KMS-11 (cell line): ENCODE measurements around the gene ZNF639.

Experiments
- H2AFZ ChIP-seq: fragments of 200-600 bp; sonication (generic); 2 replicates; pipeline ENCODE4 v1.6.1; 2016; ENCODE audit warnings: antibody characterized with exemption, mixed run types, low read depth
- H3K27ac ChIP-seq: fragments of 200-600 bp; sonication (generic); 2 replicates; pipeline ENCODE4 v1.6.1; 2016; ENCODE audit warnings: mild to moderate bottlenecking, mixed run types
- H3K27me3 ChIP-seq: fragments of 200-600 bp; sonication (generic); 2 replicates; pipeline ENCODE4 v1.6.1; 2017; ENCODE audit warnings: mild to moderate bottlenecking, low read depth, mixed run types, moderate library complexity; ENCODE audit not compliant: insufficient read depth
- H3K36me3 ChIP-seq: fragments of 200-600 bp; sonication (generic); 2 replicates; pipeline ENCODE4 v1.6.1; 2017; ENCODE audit warnings: mild to moderate bottlenecking, mixed run types; ENCODE audit not compliant: insufficient read depth
- H3K4me1 ChIP-seq: fragments of 200-600 bp; sonication (generic); 2 replicates; pipeline ENCODE4 v1.6.1; 2016; ENCODE audit warnings: mild to moderate bottlenecking, low read depth, mixed run types; ENCODE audit not compliant: poor library complexity, severe bottlenecking
- H3K4me2 ChIP-seq: fragments of 200-600 bp; sonication (generic); 2 replicates; pipeline ENCODE4 v1.7.0; 2016; ENCODE audit warnings: mild to moderate bottlenecking, mixed run types
- H3K4me3 ChIP-seq: fragments of 200-600 bp; sonication (generic); IDR thresholded peaks from 2 replicates; pipeline ENCODE4 v1.6.1; 2017; ENCODE audit warnings: low read depth, low read length, mixed read lengths; ENCODE audit not compliant: insufficient read depth
- H3K79me2 ChIP-seq: fragments of 200-600 bp; sonication (generic); 2 replicates; pipeline ENCODE4 v1.6.1; 2016; ENCODE audit warnings: low read depth, mixed run types; ENCODE audit not compliant: insufficient read depth
- H3K9ac ChIP-seq: fragments of 200-600 bp; sonication (generic); 2 replicates; pipeline ENCODE4 v1.6.1; 2016; ENCODE audit warnings: mild to moderate bottlenecking, mixed run types
- H4K20me1 ChIP-seq: fragments of 200-600 bp; sonication (generic); 2 replicates; pipeline ENCODE4 v1.6.1; 2016; ENCODE audit warnings: mild to moderate bottlenecking, mixed run types; ENCODE audit not compliant: insufficient read depth
- TF ChIP-seq, protein P1 (sequence below): fragments of 200-600 bp; sonication (generic); conservative IDR thresholded peaks from 2 replicates; pipeline ENCODE4 v1.6.1; 2017; ENCODE audit warnings: low read depth, mild to moderate bottlenecking, antibody characterized with exemption, low read length, moderate library complexity, mixed read lengths

ZNF639 gene

DNA sequence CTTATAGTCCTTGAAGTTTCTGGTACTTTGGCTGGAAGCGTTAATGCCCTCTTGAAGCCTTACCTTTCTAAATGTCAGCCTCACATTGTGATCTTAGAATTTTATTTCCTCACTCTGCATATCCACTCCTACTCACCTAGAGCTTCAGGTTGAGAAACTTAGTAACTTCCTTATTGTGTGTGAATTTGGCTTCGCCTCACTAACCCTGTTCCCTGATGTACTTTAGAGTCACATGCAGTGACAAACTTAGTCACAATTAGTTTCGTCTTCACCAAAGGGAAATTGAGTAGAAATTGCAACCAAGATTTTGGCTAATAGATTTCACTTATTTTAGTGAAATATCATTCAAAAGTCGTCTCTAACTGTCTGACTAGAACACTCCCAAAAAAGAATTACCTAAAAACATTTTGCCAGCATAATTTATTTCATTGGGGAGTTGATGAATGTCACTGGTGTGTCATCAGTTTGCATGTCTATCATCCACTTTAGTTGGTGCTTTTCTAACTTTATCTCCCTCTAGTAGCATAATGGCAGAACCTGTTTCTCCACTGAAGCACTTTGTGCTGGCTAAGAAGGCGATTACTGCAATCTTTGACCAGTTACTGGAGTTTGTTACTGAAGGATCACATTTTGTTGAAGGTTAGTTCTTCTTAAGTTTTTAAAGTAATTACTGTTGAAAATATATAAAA, 25.6 kb downstream of the ZNF639 start:
- H2AFZ ChIP-seq, result peak overlapping the region; percentile 92
- TF ChIP-seq, protein P1, sequence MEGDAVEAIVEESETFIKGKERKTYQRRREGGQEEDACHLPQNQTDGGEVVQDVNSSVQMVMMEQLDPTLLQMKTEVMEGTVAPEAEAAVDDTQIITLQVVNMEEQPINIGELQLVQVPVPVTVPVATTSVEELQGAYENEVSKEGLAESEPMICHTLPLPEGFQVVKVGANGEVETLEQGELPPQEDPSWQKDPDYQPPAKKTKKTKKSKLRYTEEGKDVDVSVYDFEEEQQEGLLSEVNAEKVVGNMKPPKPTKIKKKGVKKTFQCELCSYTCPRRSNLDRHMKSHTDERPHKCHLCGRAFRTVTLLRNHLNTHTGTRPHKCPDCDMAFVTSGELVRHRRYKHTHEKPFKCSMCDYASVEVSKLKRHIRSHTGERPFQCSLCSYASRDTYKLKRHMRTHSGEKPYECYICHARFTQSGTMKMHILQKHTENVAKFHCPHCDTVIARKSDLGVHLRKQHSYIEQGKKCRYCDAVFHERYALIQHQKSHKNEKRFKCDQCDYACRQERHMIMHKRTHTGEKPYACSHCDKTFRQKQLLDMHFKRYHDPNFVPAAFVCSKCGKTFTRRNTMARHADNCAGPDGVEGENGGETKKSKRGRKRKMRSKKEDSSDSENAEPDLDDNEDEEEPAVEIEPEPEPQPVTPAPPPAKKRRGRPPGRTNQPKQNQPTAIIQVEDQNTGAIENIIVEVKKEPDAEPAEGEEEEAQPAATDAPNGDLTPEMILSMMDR, result no peak

DNA sequence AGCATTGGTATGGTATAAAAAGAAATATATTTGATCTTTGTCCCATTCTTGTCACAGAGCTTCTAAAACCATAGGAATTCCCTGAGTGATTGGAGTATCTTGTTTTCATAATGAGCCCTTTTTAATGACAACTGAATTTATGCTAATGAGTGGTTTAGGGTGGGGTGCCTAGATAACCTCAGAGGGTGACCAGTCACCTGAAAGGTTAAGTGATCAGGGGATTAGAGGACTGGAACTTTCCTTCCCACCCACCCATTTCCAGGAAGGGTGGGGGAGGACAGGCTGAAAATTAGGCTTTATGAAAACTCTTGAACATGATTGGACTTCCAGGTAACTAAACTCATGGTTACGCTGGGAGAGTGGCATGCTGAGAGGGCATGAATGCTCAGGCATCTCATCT, 33.2 kb downstream of the ZNF639 start:
- H2AFZ ChIP-seq, result no peak overlapping the region
- peaks cover 7% of the 10 kb centered on the region; the same call in 1 of the 2 replicates for H3K36me3 ChIP-seq
- H3K79me2 ChIP-seq, result no peaks in the 10 kb centered on the region
- H3K27me3 ChIP-seq, result no peaks in the 10 kb centered on the region
- TF ChIP-seq, protein P1, result no peak
- H3K27ac ChIP-seq, result no peak overlapping the region
- H3K4me1 ChIP-seq, result no peaks in the 10 kb centered on the region
- H3K4me2 ChIP-seq, result no peak overlapping the region
- H3K4me3 ChIP-seq, result no peak overlapping the region
- H3K9ac ChIP-seq, result no peak overlapping the region
- no peaks in the 10 kb centered on the region for H4K20me1 ChIP-seq

More for the DNA sequence above, 25.6 kb downstream of the ZNF639 start:
- Histone ChIP-seq H3K4me2 (peak overlapping the region; percentile 66), H3K9ac (peak overlapping the region; percentile 56; the same call in 1 of the 2 replicates), H3K36me3 (peaks cover 3% of the 10 kb centered on the region; the same call in 1 of the 2 replicates), H3K4me1 (peaks cover 9% of the 10 kb centered on the region), H4K20me1 (no peaks in the 10 kb centered on the region), H3K27me3 (no peaks in the 10 kb centered on the region), H3K27ac (no peak overlapping the region), H3K4me3 (peak overlapping the region; percentile 90), H3K79me2 (no peaks in the 10 kb centered on the region; the same call in 1 of the 2 replicates)

DNA sequence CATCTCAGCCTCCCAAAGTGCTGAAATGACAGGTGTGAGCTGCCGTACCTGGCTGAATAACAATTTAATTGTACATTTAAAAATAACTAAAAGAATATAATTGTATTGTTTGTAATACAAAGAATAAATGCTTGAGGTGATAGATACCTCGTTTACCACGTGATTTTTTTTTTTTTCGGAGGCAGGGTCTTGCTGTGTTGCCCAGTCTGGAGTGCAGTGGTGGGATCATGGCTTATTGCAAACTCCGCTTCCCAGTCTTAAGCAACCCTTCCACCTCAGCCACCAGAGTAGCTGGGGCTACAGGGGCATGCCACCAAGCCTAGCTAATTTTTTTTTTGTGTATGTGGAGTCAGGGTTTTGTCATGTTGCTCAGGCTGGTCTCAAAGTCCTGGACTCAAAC, 40.5 kb downstream of the ZNF639 start:
- H3K9ac ChIP-seq, result no peak overlapping the region
- H3K4me1 ChIP-seq, result peaks cover 3% of the 10 kb centered on the region
- no peaks in the 10 kb centered on the region for H3K79me2 ChIP-seq
- H3K4me2 ChIP-seq, result no peak overlapping the region
- H2AFZ ChIP-seq, result no peak overlapping the region
- no peaks in the 10 kb centered on the region for H3K27me3 ChIP-seq
- H3K36me3 ChIP-seq, result peaks cover 3% of the 10 kb centered on the region; the same call in 1 of the 2 replicates
- no peaks in the 10 kb centered on the region for H4K20me1 ChIP-seq
- TF ChIP-seq, protein P1, result no peak
- H3K4me3 ChIP-seq, result no peak overlapping the region
- H3K27ac ChIP-seq, result no peak overlapping the region

DNA sequence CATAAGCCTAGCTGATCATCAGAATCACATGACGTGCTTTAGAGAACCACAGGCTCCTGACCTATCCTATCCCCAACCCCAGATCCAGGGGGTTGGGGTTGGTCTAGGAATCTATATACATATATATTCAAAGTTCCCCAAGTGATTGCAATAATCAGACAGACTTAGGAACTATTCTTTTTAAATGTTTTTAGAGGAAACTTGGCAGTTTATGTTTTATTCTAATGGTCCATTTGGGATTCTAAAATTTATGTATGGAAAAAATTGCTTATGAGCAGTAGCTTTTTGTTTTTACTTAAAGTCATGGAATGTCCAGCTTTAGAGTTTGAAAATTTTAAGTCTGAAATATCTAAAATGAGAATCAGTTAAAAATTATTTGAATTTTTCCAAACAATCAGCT, 46.8 kb downstream of the ZNF639 start:
- H3K79me2 ChIP-seq, result no peaks in the 10 kb centered on the region
- no peak overlapping the region for H2AFZ ChIP-seq
- H3K4me3 ChIP-seq, result no peak overlapping the region
- TF ChIP-seq, protein P1, result no peak
- H3K27me3 ChIP-seq, result no peaks in the 10 kb centered on the region
- H4K20me1 ChIP-seq, result no peaks in the 10 kb centered on the region
- H3K4me1 ChIP-seq, result peaks cover under 1% of the 10 kb centered on the region
- no peak overlapping the region for H3K9ac ChIP-seq
- H3K4me2 ChIP-seq, result no peak overlapping the region
- no peak overlapping the region for H3K27ac ChIP-seq
- peaks cover 3% of the 10 kb centered on the region for H3K36me3 ChIP-seq
